GM21528 (cell line): ENCODE results near the gene ZNF787.
A peak's percentile ranks its signal among the peaks of the same experiment; 100 is the strongest.
"Not testable (repeated sequence)": the region's sequence is repeated elsewhere in the genome, so short reads cannot be mapped to it uniquely, and the experiment has no call there.

Experiments used
- ATAC-seq: cut with Tn5 transposase; IDR thresholded peaks from one replicate; pipeline ENCODE4 v1.9.1; 2021; ENCODE audit warnings: mild to moderate bottlenecking, moderate library complexity; ENCODE audit not compliant: unreplicated experiment, low FRiP score

Gene ZNF787

GRCh38 chr19:56121180-56122167 is at the start of gene ZNF787:
Gene ZNF787 (minus strand): TSS chr19:56121295. CDS start chr19:56103217, 18,078 bp downstream.
- ATAC-seq, result peak; percentile 71

DNA sequence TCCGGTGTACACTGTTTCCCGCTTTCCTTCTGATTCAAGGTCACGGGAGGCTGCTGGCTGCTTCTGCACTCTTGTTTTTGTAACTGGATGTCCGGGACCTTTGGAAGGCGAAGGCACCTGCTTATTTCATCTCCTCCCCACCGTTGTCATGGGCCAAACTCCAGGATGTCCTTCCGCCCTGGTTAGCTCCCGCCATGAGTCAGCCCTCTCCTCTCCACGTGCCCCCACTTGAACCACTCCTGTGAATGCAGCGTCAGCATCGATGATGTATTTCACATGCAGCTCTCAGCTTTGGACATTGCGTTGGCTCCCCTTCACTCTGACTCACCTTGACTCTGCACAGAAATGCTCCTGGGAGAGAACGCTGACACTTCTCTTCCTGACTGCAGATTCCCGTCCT is 49.2 kb upstream of the ZNF787 start:
- ATAC-seq, result no peak

DNA sequence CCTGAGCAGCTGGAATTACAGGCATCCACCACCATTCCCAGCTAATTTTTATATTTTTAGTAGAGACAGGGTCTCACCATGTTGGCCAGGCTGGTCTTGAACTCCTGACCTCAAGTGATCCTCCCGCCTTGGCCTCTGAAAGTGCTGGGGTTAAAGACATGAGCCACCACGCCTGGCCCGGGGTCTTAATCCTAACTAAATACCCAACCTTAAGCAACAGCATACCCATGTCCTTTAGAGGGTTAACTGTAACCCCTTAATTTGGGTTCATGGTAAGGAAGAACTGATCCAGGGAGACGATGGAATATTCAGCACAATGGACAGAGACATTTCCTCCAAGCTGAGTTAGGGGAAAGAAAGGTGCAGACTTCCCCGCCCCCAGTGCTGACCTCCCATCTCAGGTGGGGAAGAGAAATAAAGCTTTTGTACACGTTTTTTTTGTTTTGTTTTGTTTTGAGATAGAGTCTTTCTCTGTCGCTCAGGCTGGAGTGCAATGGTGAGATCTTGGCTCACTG is 46.0 kb upstream of the ZNF787 start:
- ATAC-seq, result no peak

- no peak for ATAC-seq
Observed at GRCh38 chr19:56163097-56163496, 42.0 kb upstream of the ZNF787 start.

- no peak for ATAC-seq
Observed at GRCh38 chr19:56162258-56162657, 41.2 kb upstream of the ZNF787 start.

GRCh38 chr19:56161534-56161933 is 40.4 kb upstream of the ZNF787 start:
- no peak for ATAC-seq

GRCh38 chr19:56159622-56160271 is 38.7 kb upstream of the ZNF787 start:
- ATAC-seq, result no peak

DNA sequence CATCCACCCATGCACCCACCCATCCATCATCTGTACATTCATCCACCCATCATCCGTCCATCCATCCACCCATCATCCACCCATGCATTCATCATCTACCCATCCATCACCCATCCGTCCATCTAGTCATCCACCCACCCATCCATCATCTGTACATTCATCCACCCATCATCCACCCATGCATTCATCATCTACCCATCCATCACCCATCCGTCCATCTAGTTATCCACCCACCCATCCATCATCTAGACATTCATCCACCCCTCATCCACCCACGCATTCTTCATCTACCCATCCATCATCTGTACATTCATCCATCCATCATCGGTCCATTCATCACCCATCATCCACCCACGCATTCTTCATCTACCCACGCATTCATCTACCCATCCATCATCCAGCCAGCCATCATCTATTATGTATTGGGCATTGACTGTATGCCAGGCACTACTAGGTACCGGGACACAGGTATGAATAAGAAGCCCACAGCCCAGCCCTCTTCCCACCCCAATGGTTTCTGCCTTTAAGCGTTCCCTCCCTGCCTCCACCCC is 38.0 kb upstream of the ZNF787 start:
- no peak for ATAC-seq

GRCh38 chr19:56158170-56158757 is 37.2 kb upstream of the ZNF787 start:
- no peak for ATAC-seq

DNA sequence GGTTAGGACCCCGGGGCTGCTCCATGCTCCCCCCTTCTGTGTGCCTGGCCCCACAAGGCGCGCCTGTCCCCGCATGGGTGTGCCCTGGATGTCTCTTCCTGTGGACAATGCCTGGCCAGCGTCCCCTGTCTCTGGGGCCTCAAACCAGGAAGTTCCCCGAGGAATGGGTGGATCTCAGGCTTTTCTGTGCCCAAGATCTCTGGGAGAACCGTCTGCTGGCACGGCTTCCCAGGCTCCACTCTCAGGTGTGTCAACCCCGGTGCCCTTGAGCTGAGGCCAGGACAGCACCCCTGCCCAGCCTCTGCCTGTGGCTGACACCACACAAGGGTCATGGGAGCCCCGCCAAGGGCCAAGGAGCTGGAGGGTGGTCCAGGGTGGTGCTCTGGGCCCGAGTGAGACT is 35.7 kb upstream of the ZNF787 start:
- no peak for ATAC-seq

GRCh38 chr19:56155124-56155687 is 34.1 kb upstream of the ZNF787 start:
- ATAC-seq, result no peak

DNA sequence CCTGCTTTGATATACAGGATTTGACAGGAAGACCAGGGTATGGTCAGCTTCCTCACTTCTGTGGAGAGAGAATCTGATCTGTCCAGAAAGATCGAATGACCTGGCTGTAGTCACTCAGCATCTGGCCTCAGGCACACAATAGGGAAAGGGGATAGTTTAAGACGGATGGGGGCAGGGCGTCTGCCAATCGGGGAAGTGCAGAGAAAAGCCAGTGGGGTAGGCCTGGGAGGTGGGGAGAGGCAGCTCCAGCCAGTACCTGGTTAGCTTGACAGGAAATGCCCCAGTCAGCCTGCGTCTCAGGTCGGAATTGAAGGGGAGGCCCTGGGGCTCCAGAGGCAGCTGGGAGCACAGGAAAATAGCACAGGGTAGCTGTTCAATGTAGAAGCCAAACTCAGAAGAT is 32.4 kb upstream of the ZNF787 start:
- ATAC-seq, result no peak

DNA sequence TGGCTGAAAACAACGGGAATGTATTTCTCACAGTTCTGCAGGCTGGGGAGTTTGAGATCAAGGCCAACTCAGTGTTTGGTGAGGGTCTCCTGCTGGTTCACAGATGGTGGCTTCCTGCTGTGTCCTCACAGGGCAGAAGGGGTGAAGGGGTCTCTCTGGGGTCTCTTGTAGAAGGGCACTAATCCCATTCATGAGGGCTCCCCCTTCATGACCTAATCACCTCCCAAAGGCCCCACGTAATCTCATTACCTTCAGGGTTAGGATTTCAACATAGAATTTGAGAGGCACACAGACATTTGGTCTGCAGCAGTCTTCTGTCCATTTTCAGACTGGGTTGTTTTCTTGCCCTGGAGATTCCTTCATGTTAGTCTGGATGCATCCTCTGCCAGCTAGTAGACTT is 31.5 kb upstream of the ZNF787 start:
- no peak for ATAC-seq

DNA sequence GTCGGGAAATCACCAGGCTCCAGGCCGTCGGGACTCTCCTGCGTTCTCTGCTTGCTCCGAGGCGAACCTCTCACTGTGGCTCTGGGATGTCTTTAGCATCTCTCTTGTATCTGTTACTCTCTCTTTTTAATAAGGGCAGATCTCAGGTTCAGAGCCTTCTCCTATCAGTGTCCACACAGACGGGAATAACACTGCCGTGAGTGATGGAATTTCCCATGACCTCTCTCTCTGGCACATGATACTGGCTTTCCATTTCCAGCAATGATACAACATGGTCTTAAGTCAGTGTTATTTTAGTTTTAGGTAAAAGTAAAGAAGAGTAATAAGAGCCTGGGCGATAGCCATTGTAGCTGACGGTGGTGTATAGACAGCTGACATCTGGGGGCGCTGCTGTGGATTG is 29.3 kb upstream of the ZNF787 start:
- no peak for ATAC-seq

GRCh38 chr19:56149656-56150038 is 28.6 kb upstream of the ZNF787 start:
- ATAC-seq, result no peak

DNA sequence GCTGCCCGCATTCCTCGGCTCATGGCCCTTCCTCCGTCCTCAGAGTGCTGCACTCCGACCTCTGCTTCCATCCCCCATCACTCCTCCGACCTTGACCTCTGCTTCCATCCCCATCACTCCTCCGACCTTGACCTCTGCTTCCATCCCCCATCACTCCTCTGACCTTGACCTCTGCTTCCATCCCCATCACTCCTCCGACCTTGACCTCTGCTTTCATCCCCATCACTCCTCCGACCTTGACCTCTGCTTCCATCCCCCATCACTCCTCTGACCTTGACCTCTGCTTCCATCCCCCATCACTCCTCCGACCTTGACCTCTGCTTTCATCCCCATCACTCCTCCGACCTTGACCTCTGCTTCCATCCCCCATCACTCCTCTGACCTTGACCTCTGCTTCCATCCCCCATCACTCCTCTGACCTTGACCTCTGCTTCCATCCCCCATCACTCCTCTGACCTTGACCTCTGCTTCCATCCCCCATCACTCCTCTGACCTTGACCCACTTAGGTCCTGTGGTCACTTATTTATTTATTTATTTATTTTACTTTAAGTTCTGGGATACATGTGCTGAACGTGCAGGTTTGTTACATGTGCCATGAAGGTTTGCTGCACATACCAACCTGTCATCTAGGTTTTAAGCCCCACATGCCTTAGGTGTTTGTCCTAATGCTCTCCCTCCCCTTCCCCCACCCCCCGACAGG is 28.0 kb upstream of the ZNF787 start:
- not testable (repeated sequence) for ATAC-seq

DNA sequence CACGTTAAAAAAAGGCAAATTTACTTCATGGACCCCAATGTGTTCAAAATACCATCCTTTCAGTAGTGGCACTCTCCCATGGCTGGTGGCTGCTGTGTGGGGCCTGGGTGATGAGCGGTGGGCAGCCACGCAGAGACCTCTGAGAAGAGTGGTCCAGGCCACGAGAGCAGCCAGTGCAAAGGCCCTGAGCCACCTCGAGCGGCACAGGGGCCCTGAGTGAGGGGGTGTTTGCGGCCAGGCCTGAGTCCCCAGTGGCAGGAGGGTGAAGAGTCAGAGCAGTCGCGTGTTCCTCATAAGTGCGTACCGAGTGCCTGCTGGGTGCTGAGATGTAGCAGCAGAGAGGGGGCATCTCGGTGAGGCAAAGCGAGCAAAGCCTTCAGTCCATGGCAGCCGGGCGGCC is 27.0 kb upstream of the ZNF787 start:
- no peak for ATAC-seq

DNA sequence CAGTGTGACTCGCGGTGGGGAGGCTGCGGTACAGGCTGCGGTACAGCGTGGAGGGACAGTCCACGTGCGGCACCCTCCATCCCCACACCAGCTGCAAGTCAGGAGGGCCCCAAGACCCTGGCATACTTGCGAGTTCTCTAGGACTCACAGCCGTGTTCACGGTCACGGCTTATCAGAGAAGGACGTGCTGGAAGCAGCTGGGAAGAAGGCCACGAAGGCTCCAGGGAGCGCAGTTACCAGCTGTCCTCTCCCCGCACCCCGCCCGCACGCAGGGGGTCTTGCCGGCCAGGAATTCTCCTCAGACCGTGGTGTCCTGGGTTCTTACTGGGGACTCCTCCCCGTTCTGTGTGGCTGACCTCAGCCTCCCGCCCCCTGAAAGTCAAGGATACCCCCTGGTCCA is 26.2 kb upstream of the ZNF787 start:
- no peak for ATAC-seq

- ATAC-seq, result no peak
Observed at GRCh38 chr19:56146904-56147303, 25.8 kb upstream of the ZNF787 start.

DNA sequence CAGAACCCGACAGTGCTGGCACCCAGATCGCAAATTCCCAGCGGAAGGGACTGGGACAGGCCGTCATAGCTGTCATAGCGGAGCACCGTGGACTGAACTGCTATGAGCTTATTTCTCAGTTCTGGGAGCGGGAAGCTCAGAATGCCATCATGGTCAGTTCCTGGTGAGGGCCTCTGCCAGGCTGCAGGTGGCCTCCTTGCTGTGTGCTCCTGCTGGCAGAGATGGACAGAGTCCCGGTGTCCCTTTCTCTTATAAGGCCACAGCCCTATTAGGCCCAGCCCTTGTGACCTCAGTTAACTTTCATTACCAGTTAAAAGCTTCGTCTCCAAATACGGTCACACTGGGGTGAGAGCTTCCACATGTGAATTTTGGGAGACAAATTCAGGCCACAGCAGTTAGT is 24.6 kb upstream of the ZNF787 start:
- ATAC-seq, result no peak
